Osteocyte (in vitro differentiated cells): ENCODE data around the gene SORCS3. TPM values are rescaled to one million over a fixed set of nuclear protein-coding genes. Genes with fewer than 3 reads are reported as not detected.

Source experiments
- DNase-seq: peaks from one replicate; pipeline ENCODE4 v3.0.0; 2021; ENCODE audit warnings: mixed read lengths; ENCODE audit not compliant: unreplicated experiment; ENCODE audit errors: extremely low spot score
- H3K27ac Mint-ChIP-seq: one replicate; pipeline ENCODE4 v1.8.0; 2021; ENCODE audit warnings: mild to moderate bottlenecking, mixed read lengths; ENCODE audit not compliant: unreplicated experiment
- H3K27me3 Mint-ChIP-seq: one replicate; pipeline ENCODE4 v1.8.0; 2021; ENCODE audit warnings: mixed read lengths; ENCODE audit not compliant: unreplicated experiment
- H3K36me3 Mint-ChIP-seq: one replicate; pipeline ENCODE4 v1.8.0; 2021; ENCODE audit warnings: mixed read lengths; ENCODE audit not compliant: unreplicated experiment
- H3K4me1 Mint-ChIP-seq: one replicate; pipeline ENCODE4 v1.8.0; 2021; ENCODE audit warnings: mixed read lengths; ENCODE audit not compliant: unreplicated experiment
- H3K4me3 Mint-ChIP-seq: one replicate; pipeline ENCODE4 v1.8.0; 2021; ENCODE audit warnings: mild to moderate bottlenecking, moderate library complexity, mixed read lengths; ENCODE audit not compliant: unreplicated experiment
- H3K9me3 Mint-ChIP-seq: one replicate; pipeline ENCODE4 v1.8.0; 2021; ENCODE audit warnings: mixed read lengths; ENCODE audit not compliant: unreplicated experiment
- total RNA-seq: library from RNA; stranded (reverse); gene quantifications from 2 replicates; pipeline ENCODE4 v1.2.1, GENCODE V29; 2021
- TF ChIP-seq, protein P1 (sequence below): fragments of 200-600 bp; sonication (generic); IDR thresholded peaks from 2 replicates; pipeline ENCODE4 v1.5.0; 2021; ENCODE audit warnings: antibody characterized with exemption, mild to moderate bottlenecking, moderate library complexity

Gene SORCS3
- total RNA-seq, 1 donor from 2014 or later: not detected

DNA sequence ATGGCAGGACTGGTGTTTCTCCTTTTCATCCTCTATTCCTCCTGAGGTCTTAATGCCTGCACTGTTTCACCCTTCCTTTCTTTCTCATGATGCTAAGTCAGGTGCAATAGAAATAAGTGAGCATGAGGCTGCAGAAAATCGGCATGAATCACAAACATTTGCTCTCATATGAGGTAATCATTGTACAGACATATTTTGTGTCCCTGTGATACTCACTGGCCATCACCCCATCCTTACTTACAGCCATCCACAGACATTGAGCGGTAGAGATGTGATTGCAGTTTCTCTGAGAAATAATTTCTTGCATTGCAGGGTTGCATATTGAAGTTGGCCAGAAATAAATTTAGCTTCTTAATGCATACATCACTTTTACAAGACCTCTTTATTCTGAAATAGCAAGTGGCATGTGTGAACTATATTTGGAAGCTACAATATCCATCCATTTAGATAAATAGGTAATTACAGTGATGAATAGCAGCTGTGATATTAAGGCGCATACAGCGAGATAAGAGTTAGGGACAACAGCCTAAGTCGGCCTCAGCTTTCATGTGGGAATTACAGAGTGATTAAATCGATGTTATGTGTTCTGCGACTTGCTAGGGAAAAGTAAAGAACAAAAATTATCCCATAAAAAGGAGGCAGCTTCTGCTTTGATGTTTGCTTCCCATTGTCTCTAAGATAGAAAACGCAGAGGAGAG is 612.6 kb downstream of the SORCS3 start:
- no peaks in the 10 kb centered on the region for H3K36me3 Mint-ChIP-seq
- no peaks in the 10 kb centered on the region for H3K27me3 Mint-ChIP-seq
- H3K4me3 Mint-ChIP-seq: no peak overlapping the region
- no peak for DNase-seq
- peaks cover 24% of the 10 kb centered on the region for H3K9me3 Mint-ChIP-seq
- TF ChIP-seq, protein P1, sequence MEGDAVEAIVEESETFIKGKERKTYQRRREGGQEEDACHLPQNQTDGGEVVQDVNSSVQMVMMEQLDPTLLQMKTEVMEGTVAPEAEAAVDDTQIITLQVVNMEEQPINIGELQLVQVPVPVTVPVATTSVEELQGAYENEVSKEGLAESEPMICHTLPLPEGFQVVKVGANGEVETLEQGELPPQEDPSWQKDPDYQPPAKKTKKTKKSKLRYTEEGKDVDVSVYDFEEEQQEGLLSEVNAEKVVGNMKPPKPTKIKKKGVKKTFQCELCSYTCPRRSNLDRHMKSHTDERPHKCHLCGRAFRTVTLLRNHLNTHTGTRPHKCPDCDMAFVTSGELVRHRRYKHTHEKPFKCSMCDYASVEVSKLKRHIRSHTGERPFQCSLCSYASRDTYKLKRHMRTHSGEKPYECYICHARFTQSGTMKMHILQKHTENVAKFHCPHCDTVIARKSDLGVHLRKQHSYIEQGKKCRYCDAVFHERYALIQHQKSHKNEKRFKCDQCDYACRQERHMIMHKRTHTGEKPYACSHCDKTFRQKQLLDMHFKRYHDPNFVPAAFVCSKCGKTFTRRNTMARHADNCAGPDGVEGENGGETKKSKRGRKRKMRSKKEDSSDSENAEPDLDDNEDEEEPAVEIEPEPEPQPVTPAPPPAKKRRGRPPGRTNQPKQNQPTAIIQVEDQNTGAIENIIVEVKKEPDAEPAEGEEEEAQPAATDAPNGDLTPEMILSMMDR: no peak
- no peaks in the 10 kb centered on the region for H3K4me1 Mint-ChIP-seq
- H3K27ac Mint-ChIP-seq: no peak overlapping the region

DNA sequence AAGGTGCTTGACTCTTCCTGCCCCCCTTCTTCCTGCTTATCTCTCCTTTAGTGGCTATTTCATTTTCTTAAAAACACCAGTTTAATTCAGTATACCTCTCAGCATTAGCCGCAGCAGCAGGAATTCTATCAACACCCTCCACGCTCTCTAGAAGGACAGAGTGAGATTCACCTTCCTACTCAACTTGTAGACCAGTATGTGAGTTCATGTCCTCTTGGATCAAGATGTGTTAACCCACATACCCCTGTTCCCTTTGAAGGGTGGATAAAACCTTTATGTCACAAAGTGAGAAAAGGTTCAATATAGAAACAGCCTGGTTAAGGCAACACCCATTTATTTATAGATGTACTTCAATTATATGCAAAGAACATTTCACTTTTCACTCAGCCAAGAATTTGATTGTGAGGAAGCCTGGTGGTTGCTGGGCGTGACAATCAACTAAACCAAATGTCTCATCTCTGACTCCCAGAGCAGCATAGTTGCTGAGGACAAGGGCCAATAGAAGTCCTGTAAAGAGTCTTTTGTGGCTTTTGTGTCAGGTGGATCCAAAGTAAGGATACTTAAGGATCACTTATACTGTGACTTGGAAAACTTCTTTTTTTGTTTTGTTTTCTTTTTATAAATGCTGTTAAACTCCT is 617.1 kb downstream of the SORCS3 start:
- Mint-ChIP-seq H3K27me3 (no peaks in the 10 kb centered on the region), H3K27ac (no peak overlapping the region), H3K4me1 (no peaks in the 10 kb centered on the region), H3K9me3 (peaks cover 10% of the 10 kb centered on the region), H3K36me3 (no peaks in the 10 kb centered on the region), H3K4me3 (no peak overlapping the region)
- DNase-seq: no peak
- TF ChIP-seq, protein P1: no peak

DNA sequence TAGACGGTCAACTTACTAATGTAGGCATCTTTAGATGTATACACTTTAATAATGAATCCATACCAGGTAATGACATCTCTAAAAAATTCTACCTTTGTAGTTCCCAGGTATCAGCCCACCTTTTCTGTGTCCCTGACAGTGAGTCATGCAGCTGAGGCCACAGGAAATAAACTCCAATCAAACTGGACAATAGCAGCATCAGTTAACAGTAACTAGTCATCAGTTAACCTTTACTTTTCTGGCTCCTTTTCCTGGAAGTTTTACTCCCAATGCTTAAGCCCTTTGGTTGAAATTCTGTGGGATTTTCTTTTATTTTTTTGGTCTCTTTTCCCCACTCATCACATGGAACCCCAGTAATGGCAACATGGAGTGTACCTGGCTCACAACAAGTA is 617.6 kb downstream of the SORCS3 start:
- DNase-seq: no peak
- Mint-ChIP-seq H3K4me3 (no peak overlapping the region), H3K36me3 (no peaks in the 10 kb centered on the region), H3K27ac (no peak overlapping the region), H3K4me1 (no peaks in the 10 kb centered on the region), H3K9me3 (peaks cover 10% of the 10 kb centered on the region), H3K27me3 (no peaks in the 10 kb centered on the region)
- TF ChIP-seq, protein P1: no peak

DNA sequence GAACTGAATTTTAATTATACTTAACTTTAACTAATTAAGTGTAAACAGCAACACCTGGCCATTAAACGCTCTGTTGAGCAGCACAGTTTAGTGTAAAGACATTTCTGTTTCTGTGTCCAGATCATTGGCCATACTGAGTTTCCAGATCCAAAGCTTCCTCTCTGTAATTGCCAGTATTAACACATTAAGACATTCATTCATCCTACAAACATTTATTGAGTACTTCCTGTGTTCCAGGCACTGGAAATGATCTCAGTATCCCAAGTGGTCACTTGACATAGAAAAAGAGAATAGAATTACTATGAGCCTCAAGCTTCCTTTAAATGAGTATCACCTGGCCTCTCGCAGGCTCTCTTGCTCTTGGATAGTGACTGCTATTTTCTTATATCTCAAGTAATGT is 618.1 kb downstream of the SORCS3 start:
- H3K9me3 Mint-ChIP-seq: peaks cover 13% of the 10 kb centered on the region
- no peak overlapping the region for H3K4me3 Mint-ChIP-seq
- H3K27ac Mint-ChIP-seq: no peak overlapping the region
- H3K4me1 Mint-ChIP-seq: no peaks in the 10 kb centered on the region
- DNase-seq: no peak
- no peaks in the 10 kb centered on the region for H3K36me3 Mint-ChIP-seq
- TF ChIP-seq, protein P1: no peak
- H3K27me3 Mint-ChIP-seq: no peaks in the 10 kb centered on the region

DNA sequence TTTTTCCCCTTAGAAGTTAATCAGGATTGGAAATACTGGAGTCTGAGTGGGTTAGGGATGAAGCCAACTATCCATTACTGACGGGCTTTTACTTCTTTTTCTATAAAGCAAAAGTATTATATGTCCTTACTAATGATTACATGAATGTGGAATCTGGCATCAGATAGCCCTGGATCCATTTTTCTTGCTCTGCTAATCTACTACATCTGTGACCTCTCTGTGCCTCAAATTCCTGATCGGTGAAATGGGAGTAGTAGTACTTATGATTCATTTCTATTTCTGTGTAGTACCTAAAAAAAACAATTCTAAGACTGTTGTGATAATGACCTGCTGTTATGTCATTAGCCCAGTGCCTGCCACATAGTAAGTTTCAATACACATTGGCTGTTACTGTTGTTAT is 621.6 kb downstream of the SORCS3 start:
- Mint-ChIP-seq H3K4me3 (no peak overlapping the region), H3K27me3 (no peaks in the 10 kb centered on the region), H3K27ac (no peak overlapping the region), H3K4me1 (no peaks in the 10 kb centered on the region), H3K9me3 (peaks cover 9% of the 10 kb centered on the region), H3K36me3 (no peaks in the 10 kb centered on the region)
- no peak for DNase-seq
- TF ChIP-seq, protein P1: no peak
